HG03159 (cell line): Measurements from ENCODE around the gene PLA2R1.

Experiments used
- ATAC-seq: cut with Tn5 transposase; IDR thresholded peaks from one replicate; pipeline ENCODE4 v1.9.1; 2021; ENCODE audit warnings: mild to moderate bottlenecking, moderate library complexity; ENCODE audit not compliant: unreplicated experiment

Gene PLA2R1

DNA sequence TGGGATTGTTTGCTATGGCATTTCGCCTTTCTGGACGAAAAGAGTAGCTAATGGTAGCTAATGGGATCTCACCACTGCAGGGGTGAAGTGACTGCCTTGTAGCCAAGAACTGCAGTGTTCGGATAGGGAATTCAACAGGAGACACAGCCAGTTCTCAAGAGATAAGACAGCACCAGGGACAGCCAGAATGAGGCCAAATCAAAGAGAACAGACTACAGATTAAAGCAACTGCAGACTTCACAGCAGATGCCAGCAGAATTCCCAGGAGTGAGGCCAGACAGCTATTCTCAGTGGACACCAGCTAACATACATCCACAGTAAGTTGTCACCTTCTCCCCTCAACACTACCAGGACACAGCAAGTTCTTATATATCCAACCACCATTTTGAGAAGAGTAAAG, 124.0 kb downstream of the PLA2R1 start:
- no peak for ATAC-seq

DNA sequence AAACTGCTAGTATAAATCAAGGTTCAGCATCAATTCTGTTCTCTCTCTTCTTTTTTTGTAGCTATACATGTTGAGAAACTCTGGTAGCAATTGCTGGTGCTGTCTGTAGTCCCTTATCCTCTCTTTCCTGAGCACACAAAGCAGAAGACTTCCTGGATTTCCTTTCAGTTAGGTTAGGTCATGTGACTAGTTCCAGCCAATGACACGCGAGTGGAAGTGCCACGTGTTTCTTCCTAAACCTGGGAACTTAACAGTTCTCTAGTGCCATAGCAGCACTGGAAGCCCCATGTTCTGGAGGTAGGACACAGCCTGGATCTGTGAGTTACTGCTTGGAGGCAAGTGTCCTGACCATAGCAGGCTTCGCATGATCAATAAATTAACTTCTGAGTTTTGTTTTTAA, 125.9 kb downstream of the PLA2R1 start:
- ATAC-seq = no peak

DNA sequence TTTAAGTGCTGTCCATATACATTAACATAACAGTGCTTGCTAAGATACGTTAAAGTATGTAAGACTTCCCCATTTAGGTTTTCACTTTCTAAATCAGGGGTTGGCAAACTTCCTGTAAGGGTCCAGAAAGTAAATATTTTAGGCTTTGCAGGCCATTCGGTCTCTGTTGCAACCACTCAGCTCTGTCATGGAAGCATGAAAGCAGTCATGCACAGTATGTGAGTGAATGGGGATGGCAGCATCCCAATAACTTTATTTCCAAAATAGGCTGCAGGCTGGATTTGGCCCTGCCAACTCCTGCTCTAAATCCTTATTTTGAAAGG, 128.7 kb downstream of the PLA2R1 start:
- peak; percentile 94 for ATAC-seq

DNA sequence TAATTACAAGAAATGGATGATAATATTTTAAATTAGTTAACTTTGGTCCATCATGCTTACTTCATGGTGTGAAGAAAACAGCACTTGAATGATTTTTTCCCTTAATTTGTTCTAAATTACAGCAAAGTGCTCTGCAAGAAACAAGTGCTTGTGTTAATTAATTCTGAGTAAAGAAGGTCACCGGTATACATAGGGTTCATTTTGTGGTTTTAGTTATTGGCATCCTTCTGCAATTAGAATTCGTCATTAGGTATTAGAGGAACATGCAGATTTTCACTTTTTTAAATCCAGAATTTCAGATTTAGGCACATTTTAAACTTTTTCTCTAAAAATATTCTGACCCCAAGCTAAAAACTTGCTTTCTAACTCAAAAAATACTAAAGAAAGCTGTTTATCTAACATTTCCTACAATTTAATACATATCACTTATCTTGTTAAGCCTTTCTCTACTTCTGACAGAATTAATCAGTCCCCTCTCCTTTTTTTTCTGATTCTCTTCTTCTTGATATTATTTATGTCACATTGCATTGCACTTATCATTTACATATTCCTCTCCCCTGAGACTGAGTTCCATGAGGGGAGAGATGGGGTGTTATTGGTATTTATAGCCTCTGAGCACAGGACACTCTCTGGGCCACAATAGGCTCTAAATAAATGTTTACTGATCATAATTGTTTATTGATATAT, 129.2 kb downstream of the PLA2R1 start:
- peak; percentile 43 for ATAC-seq

DNA sequence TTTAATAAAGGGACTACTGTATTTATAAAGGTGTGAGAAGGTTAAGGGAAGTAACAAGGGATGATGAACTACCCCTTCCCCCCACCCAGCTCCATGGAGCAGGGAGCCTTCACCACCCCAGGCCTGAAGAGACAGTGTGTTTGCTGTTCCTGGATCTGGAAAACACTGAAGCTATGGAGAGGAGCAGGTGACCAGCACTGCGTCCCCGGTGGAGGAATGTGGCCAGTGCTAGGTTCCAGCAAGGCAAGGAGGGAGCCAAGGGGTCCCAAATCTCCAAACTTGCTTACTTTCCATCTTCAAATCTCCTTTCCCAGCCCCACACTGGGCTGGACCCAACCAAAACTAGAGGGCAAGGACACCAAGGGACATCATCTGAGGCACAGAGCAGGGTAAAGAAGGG, 135.7 kb downstream of the PLA2R1 start:
- no peak for ATAC-seq

DNA sequence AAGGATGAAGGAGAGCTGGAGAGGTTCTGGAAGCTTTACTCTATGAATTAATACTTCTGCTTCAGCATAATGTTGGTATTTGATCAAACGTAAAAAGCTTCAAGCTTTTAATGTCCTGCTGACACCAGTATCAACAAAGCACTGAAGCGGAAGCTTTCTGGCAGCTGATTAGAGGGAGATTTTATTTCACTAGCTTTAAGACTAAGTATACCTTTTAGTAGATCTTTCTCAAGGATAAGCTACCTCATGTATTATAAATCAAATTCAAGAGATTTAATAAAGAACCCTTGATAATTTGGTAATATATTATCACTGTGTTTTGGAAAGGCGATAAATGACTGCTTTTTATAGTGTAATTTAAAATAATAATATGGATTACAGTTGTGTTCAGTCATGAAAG, 136.4 kb downstream of the PLA2R1 start:
- ATAC-seq = no peak

DNA sequence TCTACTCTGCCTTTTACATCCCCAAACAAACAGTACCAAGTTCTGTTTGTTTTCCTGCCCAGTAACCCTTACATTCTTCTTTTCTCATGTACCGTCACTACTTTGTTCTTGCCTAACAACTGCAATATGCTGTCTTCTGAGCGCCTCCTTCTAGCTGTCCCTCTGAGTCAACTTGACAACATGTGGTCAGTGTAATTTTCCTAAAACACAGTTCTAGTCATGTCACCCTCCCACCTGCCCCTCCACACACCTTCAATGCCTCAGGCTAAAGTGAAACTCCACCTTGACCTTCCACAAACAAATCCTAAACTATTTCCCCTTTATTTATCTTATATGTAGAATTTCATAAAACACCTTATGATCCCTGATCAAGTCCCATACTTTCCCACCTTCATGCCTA, 139.9 kb downstream of the PLA2R1 start:
- peak; percentile 67 for ATAC-seq

DNA sequence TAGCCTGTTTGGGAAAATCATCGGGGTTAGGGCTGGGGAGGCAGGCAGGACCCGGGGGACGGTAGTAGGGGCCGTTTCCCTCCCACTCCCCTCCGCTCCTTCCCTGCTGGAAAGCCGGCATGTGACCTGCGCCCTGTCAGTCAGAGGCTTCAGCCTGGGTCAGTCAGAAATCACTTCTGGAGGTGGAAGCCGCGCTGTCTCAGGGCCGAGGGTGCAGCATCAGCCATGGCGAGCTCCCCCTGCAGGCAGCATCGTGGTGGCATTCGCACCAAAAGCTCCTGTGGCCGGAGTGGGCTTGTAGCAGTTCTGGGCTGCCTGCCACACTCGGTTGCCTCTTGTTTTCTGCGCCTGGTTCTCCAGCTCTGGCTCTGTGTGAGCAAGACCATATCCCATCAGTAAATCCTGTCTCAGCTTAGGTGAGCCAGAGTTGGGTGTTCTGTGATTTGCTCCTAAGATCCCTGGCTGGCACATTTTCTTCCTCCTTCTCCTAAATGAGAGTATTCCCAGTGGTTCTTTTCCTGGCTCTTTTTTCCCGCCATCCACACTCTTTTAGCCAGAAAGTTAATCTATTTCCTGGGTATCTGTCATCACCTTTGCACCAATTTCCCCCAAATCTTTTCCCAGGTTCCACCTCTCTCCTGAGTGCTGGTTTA, 140.5 kb downstream of the PLA2R1 start:
- ATAC-seq = peak; percentile 90

DNA sequence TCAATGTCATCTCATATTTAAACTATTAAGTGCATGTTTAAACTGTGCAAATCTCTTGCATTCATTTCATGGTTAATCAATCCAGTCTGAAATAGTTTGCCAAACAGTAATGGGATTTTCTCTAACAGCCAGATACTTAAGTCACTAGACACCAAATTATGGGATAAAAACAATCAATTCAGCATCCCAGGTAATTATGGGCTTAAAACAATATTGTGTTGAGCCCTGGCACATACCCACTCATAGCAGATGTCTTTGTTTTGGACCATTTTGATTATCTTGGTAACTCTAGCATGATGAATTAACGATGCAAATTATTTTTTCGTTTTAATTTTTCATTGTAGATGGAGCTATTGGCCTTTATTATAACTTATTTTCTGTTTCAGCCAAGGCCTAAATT, 145.9 kb downstream of the PLA2R1 start:
- no peak for ATAC-seq

DNA sequence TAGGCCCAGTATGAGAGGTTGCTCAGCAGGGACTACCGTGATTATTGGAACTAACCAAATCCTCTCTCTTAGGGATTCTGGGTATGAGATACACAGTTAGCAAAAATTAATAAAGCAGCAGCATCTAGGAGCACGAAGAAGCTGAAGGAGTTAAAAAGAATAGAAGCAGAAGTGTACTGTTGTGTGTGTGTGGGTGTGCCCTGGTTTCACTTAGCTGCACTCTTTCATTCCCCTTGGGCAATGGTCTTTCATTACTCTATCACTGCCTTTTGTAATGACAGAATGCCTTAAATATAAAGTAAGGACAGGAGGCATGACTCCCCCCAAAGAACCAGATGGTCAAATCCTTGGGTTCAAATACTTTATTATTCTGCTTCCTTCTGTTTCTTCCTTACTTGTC, 148.5 kb downstream of the PLA2R1 start:
- no peak for ATAC-seq

DNA sequence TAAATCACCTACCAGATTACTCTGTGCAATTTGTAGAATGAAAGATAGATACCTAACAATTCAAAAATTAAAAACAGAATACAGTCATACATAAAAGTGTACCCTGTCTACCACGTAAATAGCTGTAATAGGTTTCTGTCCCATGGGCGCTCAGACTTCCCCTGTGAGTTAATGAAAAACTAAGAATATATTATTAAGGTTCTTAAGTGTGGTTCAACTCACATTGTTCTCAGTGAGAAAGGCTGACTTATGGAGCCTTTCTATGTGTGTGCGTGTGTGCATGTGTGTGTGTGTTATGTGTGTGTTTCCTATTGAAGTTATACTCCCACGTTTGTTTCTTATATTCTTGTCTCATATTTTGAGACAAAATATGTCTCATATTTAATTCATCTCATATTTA, 149.8 kb downstream of the PLA2R1 start:
- ATAC-seq = no peak

DNA sequence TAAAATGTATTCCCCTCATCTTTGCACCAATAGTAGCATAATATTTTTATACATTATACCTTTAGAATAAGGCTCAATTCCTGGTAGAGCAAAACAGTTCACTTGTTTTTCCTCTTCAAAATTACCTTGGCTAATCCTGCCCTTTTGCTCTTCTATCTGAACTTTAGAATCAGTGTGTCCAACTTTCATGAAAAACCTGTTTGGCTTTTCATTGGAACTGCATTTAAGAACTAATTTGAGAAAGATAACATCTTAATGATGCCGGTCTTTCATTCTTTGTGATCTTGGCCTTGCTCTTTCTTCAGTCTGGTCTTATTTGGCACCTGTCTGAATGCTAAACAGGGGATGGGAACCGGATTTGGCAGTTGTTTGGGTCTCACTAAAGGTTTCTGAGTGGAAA, 151.5 kb downstream of the PLA2R1 start:
- no peak for ATAC-seq

DNA sequence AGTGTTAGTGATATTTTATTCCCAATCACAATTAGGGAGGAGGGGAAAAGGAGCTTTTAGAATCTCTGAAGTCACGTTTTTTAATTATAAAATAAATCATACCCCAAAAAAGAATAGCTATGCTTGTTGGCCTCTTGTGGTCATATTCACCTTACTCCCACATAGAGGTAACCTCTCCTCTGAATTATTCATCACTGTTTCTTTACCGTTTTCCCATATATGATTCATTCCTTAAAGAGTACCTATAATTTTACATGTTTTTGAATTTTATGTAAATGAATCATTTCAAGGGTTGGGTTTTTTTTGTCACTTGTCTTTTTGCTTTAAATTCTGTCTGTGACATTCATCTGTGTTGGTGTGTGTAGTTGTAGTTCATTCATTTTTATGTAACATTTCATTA, 153.8 kb downstream of the PLA2R1 start:
- no peak for ATAC-seq

DNA sequence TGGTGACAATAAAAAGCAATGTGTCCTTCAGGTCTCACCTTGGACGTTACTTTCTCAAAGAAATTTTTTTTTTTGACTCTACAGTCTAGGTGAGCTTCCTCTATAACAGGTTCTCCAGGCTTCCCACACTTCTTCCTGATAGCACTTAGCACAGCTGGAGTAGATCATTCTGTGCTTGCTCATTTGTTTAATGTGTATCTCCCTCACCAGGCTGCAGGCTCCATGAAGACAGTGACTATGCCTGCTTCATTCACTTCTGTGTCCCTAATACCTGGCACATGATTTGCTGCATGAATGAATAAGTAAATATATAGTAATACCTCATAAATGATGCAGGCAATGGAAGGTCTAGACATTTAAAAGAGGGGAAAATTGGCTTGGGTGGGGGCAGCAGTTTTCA, 154.5 kb downstream of the PLA2R1 start:
- no peak for ATAC-seq

DNA sequence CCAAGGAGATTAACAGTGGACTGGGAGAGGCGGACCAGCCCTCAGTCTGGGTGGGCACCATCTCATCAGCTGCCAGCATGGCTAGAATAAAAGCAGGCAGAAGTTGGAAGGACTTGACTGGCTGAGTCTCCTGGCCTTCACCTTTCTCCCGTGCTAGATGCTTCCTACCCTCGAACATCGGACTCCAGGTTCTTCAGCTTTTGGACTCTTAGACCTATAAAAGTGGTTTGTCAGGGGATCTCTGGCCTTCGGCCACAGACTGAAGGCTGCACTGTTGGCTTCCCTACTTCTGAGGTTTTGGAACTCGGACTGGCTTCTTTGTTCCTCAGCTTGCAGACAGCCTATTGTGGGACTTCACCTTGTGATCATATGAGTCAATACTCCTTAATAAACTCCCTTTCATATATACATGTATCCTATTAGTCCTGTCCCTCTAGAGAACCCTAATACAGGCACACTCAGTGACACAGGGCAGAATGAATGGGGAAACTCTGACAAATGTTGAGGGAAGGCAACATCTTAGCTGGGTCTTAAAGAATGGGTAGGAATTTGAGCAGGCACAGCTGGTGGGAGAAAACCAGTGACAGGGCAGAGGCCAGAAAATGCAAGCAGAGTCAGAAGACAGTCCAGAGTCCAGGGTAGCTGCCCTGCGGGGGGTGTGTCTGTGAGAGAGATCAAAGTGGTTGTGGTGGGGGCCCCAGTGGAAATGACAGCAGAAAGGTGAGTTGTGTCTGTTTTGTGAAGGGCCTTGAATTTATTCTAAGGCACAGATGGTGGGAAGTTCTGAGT, 156.3 kb downstream of the PLA2R1 start:
- no peak for ATAC-seq

DNA sequence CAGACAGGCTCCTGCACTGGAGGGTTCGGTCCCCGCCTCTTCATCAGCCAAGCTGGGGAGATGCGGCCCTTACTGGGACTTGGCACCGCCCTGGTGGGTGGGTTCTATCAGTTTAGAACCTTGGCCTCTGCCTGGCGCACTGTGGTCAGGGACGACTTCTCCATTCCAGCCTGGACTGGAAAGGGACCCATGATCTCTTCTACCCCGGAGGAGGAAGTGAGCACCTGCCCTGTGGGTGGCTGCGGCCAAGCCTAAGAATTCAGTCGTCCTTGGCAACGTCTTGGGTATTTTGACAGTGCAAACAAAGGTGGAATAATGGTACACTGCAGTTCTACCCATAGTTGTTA, 157.5 kb downstream of the PLA2R1 start:
- peak; percentile 55 for ATAC-seq

DNA sequence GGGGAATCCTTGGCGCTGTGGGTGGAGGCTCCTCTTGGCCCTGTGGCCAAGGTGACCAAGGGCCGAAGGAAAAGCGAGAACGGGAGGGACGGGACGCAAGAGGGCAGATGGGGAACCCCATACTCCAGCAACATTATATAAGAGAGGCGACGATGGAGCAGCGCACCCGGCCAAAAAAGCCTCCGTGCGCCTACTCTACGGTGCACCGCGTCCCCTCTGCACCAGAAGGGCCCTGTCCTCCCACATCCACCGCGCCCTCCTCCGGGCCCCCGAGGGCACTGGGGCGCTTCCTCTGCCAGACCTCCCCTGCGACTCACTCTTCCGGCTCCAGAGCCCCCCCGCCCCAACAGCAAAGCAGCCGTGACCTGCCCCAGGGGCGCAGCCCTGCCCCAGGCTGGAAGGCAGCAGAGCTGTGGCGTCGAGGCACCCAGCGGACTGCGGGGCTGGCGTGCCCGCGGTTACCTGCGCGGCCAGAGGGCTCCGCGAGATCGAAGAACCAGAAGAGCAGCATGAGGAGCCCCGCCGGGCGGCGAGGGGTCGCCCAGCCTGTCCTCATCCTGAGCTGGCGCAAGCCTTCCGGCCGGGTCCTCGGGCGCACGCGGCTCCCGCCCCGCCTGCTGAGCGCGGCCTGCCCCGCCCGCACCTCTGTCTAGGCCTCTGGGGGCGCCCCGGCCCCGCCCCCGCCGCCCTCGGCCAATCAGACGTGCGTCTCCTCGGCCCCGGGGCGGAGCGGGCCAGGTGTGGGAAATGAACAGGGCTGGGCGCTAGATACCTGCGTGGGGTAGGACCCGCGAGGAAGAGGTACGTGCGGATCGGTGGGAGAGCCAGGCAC, 158.1 kb downstream of the PLA2R1 start, which contains the start of gene LY75:
Gene LY75 (minus strand): TSS at position 630 of the 832 bp plus-strand sequence.
- peak; percentile 85 for ATAC-seq

DNA sequence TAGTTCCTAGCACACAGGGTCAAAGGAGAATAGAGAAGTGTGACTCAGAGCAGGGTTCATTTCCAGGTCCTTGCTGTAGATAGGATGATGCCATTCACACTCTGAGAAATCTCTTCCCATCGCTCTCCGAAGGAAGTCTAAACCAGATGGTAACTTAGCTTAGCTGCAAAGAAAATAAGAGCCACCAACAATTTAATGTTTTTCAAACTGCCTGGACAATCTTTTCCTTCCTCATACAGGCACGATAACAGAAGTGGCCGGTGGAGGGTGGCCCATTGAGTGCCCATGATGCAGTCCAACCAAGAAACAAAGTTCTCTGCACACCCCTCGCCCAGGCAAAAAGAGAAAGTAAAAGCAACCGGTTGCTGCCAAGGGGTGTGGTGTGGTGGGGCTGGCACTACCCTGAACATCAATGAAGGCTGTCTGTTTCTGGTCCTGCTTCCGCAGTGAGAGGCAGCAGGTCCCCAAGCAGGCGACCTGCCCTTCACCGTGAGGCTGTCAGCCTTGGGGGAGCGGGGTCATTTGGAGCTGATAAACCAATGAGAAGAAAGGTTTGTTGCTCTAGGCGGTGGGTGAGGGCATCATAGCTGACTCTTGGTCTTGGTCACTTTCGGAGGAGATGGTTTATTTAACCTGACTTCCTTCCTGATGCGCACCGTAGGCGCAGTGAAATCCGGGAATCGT, 158.8 kb downstream of the PLA2R1 start:
- ATAC-seq = peak; percentile 33

DNA sequence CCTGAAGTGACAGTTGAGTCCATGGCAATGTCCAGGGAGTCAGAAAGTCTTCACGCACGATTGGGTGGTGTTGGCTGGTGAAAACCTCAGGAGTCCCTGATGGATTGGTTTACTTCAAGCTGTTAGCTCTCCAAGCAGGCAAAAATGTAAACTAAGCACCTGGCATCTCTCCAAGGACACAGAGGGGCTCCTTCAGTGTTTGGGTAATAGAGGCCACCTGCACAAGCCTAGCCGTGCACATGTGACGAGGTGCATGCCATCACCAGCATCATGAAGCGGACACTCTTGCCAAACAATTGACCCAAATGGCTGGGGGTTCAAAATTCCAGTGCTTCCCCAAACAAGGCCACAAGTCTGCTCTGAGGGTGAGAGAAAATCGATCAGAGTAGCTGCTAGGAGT, 159.7 kb downstream of the PLA2R1 start:
- ATAC-seq = no peak

DNA sequence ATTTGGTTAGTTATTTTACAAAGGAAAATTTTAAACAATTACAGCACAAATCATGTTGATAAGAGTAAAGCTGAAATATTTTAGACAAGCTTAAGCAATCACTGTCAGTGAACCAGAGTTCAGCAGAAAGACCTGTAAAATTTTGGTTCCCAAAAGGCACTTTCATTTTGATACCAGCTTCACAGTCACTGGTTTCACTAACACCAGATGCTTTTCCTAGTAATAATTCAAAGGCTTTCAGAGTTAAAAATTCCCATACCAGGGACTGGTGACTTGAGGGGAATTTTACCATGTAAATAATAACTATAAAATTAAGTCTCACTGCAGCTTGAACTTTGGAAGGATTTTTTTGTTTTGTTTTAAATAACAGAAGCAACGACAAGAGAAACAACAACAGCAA, 162.1 kb downstream of the PLA2R1 start:
- no peak for ATAC-seq

DNA sequence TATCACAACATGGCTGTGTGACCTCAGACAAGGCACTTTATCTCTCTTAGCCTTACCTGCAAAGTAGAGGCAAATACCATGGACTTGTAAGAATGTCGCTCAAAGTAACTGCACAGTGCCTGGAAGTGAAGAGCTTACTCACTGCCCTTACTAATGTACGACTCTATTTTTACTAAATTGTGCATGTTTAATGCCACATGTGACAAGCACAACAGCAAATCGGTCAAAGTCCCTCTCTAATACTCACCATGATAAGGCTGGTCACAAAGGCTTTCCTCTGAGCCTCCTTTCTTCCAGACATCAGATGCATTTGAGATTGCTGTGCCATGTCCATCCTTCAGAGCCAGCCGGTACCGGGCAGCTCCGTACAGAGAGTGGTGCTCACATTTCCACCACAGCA, 164.0 kb downstream of the PLA2R1 start:
- no peak for ATAC-seq
